Osteoblast (primary cell): ENCODE measurements around the gene CRIM1. TPM values are rescaled to one million over a fixed set of nuclear protein-coding genes. Genes with fewer than 3 reads are reported as not detected.

Experiments
- DNase-seq: peaks from one replicate; pipeline ENCODE4 v3.0.0; 2011; ENCODE audit warnings: low spot score, mixed read lengths; ENCODE audit not compliant: insufficient read length; ENCODE audit errors: missing footprints
- H2AFZ ChIP-seq: 2 replicates; pipeline ENCODE4 v1.6.0; 2011; ENCODE audit warnings: mild to moderate bottlenecking, low read length
- H3K27ac ChIP-seq: 2 replicates; pipeline ENCODE4 v1.5.1; 2011; ENCODE audit warnings: mild to moderate bottlenecking, low read depth, low read length, moderate library complexity
- H3K27me3 ChIP-seq: 2 replicates; pipeline ENCODE4 v1.6.0; 2012; ENCODE audit warnings: mild to moderate bottlenecking, control low read depth, inconsistent platforms, low read length, moderate library complexity; ENCODE audit not compliant: insufficient read depth
- H3K36me3 ChIP-seq: 2 replicates; pipeline ENCODE4 v1.5.1; 2011; ENCODE audit warnings: mild to moderate bottlenecking, low read length, control low read depth, moderate library complexity; ENCODE audit not compliant: insufficient read depth
- H3K4me1 ChIP-seq: 2 replicates; pipeline ENCODE4 v1.5.1; 2011; ENCODE audit warnings: mild to moderate bottlenecking, low read length, control low read depth, moderate library complexity; ENCODE audit not compliant: insufficient read depth
- H3K4me2 ChIP-seq: 2 replicates; pipeline ENCODE4 v1.6.0; 2011; ENCODE audit warnings: mild to moderate bottlenecking, low read length; ENCODE audit not compliant: insufficient read depth
- H3K4me3 ChIP-seq: fragments of 200-600 bp; sonication (generic); 3 replicates; pipeline ENCODE4 v1.5.1; 2012; ENCODE audit warnings: mild to moderate bottlenecking, low read length, inconsistent platforms; ENCODE audit not compliant: insufficient read depth
- H3K79me2 ChIP-seq: 2 replicates; pipeline ENCODE4 v1.6.0; 2012; ENCODE audit warnings: mild to moderate bottlenecking, low read length, control low read depth, inconsistent platforms; ENCODE audit not compliant: insufficient read depth
- H3K9me3 ChIP-seq: 2 replicates; pipeline ENCODE4 v1.5.1; 2011; ENCODE audit warnings: low read depth, low read length, control low read depth
- H4K20me1 ChIP-seq: 2 replicates; pipeline ENCODE4 v1.6.0; 2012; ENCODE audit warnings: mild to moderate bottlenecking, low read length, control low read depth; ENCODE audit not compliant: insufficient read depth
- CTCF ChIP-seq: IDR thresholded peaks from 2 replicates; pipeline ENCODE4 v1.5.1; 2011; ENCODE audit warnings: mild to moderate bottlenecking, low read depth, low read length, moderate library complexity; ENCODE audit errors: extremely low read depth
- total RNA-seq: library from RNA; depleted of rRNA; stranded (reverse); fragments of >200 nt; gene quantifications from 2 replicates; pipeline ENCODE4 v1.2.3, GENCODE V29; 2012

CRIM1 gene
- total RNA-seq, 1 donor: 362 TPM

- Histone ChIP-seq H2AFZ (no peak overlapping the region), H3K27ac (peak overlapping the region; percentile 8), H3K4me1 (peaks cover 60% of the 10 kb centered on the region), H3K79me2 (peaks cover 96% of the 10 kb centered on the region), H3K4me2 (no peak overlapping the region), H3K36me3 (peaks cover 32% of the 10 kb centered on the region), H3K27me3 (no peaks in the 10 kb centered on the region), H3K4me3 (no peak overlapping the region), H3K9me3 (no peaks in the 10 kb centered on the region), H4K20me1 (peaks cover 42% of the 10 kb centered on the region)
- no peak for DNase-seq
- no peak for TF ChIP-seq CTCF
Measured at GRCh38 chr2:36413218-36413617, 57.6 kb downstream of the CRIM1 start.

- H3K4me2 ChIP-seq: no peak overlapping the region
- H3K36me3 ChIP-seq: peaks cover 28% of the 10 kb centered on the region
- H3K4me3 ChIP-seq: no peak overlapping the region
- H3K27me3 ChIP-seq: no peaks in the 10 kb centered on the region
- no peak for DNase-seq
- H2AFZ ChIP-seq: no peak overlapping the region
- H3K79me2 ChIP-seq: peaks cover 97% of the 10 kb centered on the region
- H3K27ac ChIP-seq: peak overlapping the region; percentile 40
- no peak for TF ChIP-seq CTCF
- H3K4me1 ChIP-seq: peaks cover 55% of the 10 kb centered on the region
- H3K9me3 ChIP-seq: no peaks in the 10 kb centered on the region
- peaks cover 44% of the 10 kb centered on the region for H4K20me1 ChIP-seq
Measured at GRCh38 chr2:36414307-36414706, 58.7 kb downstream of the CRIM1 start.

GRCh38 chr2:36415381-36416022 lies 59.9 kb downstream of the CRIM1 start:
- no peak for TF ChIP-seq CTCF
- Histone ChIP-seq H3K36me3 (peaks cover 28% of the 10 kb centered on the region), H2AFZ (no peak overlapping the region), H3K27ac (peak overlapping the region; percentile 40), H3K4me2 (no peak overlapping the region), H3K4me1 (peaks cover 54% of the 10 kb centered on the region), H3K27me3 (no peaks in the 10 kb centered on the region), H4K20me1 (peaks cover 55% of the 10 kb centered on the region), H3K4me3 (no peak overlapping the region), H3K79me2 (peaks cover 97% of the 10 kb centered on the region), H3K9me3 (no peaks in the 10 kb centered on the region)
- DNase-seq: no peak

GRCh38 chr2:36416370-36417165 lies 61.0 kb downstream of the CRIM1 start:
- Histone ChIP-seq H3K27ac (no peak overlapping the region), H3K4me3 (no peak overlapping the region), H3K36me3 (peaks cover 31% of the 10 kb centered on the region), H4K20me1 (peaks cover 59% of the 10 kb centered on the region), H3K4me2 (no peak overlapping the region), H3K27me3 (no peaks in the 10 kb centered on the region), H3K9me3 (no peaks in the 10 kb centered on the region), H2AFZ (no peak overlapping the region), H3K4me1 (peaks cover 52% of the 10 kb centered on the region), H3K79me2 (peaks cover 97% of the 10 kb centered on the region)
- DNase-seq: no peak
- no peak for TF ChIP-seq CTCF
